ENCODE measurements around the gene COL20A1. TPM values are rescaled to one million over a fixed set of nuclear protein-coding genes. Genes with fewer than 3 reads are reported as not detected.

Gene COL20A1
- total and polyA plus RNA-seq, 2 donors (not counting 1 experiment from before 2014, with no cell fraction given): not detected

- no peak overlapping the region for H3K27ac ChIP-seq (ENCODE audit: low read length in 2 of 2)
- no peak overlapping the region for H3K4me3 ChIP-seq (ENCODE audit: control extremely low read depth in 1 of 5, extremely low read depth in 1 of 5, insufficient read depth in 1 of 5, low read depth in 2 of 5, low read length in 4 of 5)
- Mint-ChIP-seq H3K27me3 (peaks cover 5% of the 10 kb centered on the region), H3K27ac (no peak overlapping the region), H3K4me3 (no peak overlapping the region), H3K4me1 (no peaks in the 10 kb centered on the region), H3K9me3 (ENCODE audit: insufficient read depth) (no peaks in the 10 kb centered on the region)
- H3K79me2 ChIP-seq (ENCODE audit: control insufficient read depth, insufficient read depth, low read length): no peaks in the 10 kb centered on the region
- no peak overlapping the region for H2AFZ ChIP-seq (ENCODE audit: insufficient read depth, low read depth, low read length, poor library complexity, severe bottlenecking)
- H3K4me1 ChIP-seq (ENCODE audit: control insufficient read depth in 2 of 2, insufficient read depth in 2 of 2, low read length in 2 of 2): no peaks in the 10 kb centered on the region
- no peak for ATAC-seq (ENCODE audit: low read depth)
- H4K20me1 ChIP-seq (ENCODE audit: control insufficient read depth, insufficient read depth, low read length, poor library complexity, severe bottlenecking): no peaks in the 10 kb centered on the region
- no peak for DNase-seq
- TF ChIP-seq, protein P1, sequence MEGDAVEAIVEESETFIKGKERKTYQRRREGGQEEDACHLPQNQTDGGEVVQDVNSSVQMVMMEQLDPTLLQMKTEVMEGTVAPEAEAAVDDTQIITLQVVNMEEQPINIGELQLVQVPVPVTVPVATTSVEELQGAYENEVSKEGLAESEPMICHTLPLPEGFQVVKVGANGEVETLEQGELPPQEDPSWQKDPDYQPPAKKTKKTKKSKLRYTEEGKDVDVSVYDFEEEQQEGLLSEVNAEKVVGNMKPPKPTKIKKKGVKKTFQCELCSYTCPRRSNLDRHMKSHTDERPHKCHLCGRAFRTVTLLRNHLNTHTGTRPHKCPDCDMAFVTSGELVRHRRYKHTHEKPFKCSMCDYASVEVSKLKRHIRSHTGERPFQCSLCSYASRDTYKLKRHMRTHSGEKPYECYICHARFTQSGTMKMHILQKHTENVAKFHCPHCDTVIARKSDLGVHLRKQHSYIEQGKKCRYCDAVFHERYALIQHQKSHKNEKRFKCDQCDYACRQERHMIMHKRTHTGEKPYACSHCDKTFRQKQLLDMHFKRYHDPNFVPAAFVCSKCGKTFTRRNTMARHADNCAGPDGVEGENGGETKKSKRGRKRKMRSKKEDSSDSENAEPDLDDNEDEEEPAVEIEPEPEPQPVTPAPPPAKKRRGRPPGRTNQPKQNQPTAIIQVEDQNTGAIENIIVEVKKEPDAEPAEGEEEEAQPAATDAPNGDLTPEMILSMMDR (IDR thresholded peaks at IDR 0.05): no peak
- TF ChIP-seq EZH2 (IDR thresholded peaks at IDR 0.05; ENCODE audit: borderline replicate concordance, insufficient read depth, low read depth, low read length, poor library complexity, severe bottlenecking): no peak
- intact Hi-C loops (cut with micrococcal nuclease): no loop called here
- no peak overlapping the region for H3K9ac ChIP-seq (ENCODE audit: low read length)
- no peaks in the 10 kb centered on the region for H3K36me3 ChIP-seq (replicated peaks in 1 of 2; ENCODE audit: control extremely low read depth in 1 of 2, control insufficient read depth in 1 of 2, extremely low read depth in 1 of 2, insufficient read depth in 2 of 2, low read length in 1 of 2)
- CTCF ChIA-PET: no interaction called here
- H3K4me2 ChIP-seq (replicated peaks; ENCODE audit: low read depth, low read length, poor library complexity, severe bottlenecking): no peak overlapping the region
- WGBS (ENCODE audit: insufficient coverage): 88% methylated on average over 35 of the region's 35 CpGs
- peaks cover 0 to 22% (median 0%) of the 10 kb centered on the region in 3 donors for H3K9me3 ChIP-seq (ENCODE audit: control extremely low read depth in 1 of 3, control insufficient read depth in 2 of 3, insufficient read depth in 1 of 3, low read length in 2 of 3)
- peaks cover 0 to 10% (median 1%) of the 10 kb centered on the region in 4 experiments for H3K27me3 ChIP-seq (replicated peaks in 1 of 4; ENCODE audit: control extremely low read depth in 1 of 4, control insufficient read depth in 3 of 4, insufficient read depth in 4 of 4, low read length in 3 of 4)
- POLR2A ChIA-PET: no interaction called here
Measured at GRCh38 chr20:63306673-63307537, 13.9 kb downstream of the COL20A1 start.

DNA sequence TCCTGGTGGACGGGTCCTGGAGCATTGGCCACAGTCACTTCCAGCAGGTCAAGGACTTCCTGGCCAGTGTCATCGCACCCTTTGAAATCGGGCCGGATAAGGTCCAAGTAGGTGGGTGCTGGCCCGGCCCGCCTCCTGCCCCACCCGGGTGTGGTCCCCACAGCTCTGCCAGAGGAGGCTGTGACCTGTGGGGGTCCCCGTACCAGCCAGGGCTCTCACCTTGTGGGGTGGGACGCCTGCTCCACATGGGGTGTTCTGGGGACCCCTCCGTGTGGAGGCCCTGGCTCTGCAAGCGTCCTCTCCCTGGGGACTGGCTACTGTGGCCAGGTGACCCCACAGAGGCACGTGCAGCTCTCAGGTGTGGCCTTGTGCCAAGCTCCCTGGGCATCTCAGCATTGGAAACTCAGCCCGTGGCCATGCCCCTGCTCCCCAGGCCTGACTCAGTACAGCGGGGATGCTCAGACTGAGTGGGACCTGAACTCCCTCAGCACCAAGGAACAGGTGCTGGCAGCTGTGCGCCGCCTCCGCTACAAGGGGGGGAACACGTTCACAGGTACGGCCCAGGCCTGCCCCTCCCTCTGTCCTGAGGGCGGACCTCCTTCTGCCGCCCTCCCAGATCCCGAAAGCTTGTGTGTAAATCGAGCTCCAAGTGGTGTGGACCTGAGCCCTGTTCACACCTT is 14.7 kb downstream of the COL20A1 start:
- intact Hi-C loops (cut with micrococcal nuclease): no loop called here
- H3K27me3 Mint-ChIP-seq: peaks cover 4% of the 10 kb centered on the region
- no peaks in the 10 kb centered on the region for H3K4me1 Mint-ChIP-seq
- H3K79me2 ChIP-seq (ENCODE audit: control insufficient read depth, insufficient read depth, low read length): no peaks in the 10 kb centered on the region
- H3K4me3 ChIP-seq (ENCODE audit: control extremely low read depth in 1 of 5, extremely low read depth in 1 of 5, insufficient read depth in 1 of 5, low read depth in 2 of 5, low read length in 4 of 5): no peak overlapping the region
- H3K4me3 Mint-ChIP-seq: no peak overlapping the region
- ChIA-PET CTCF (no interaction called here), POLR2A (no interaction called here)
- H3K4me1 ChIP-seq (ENCODE audit: control insufficient read depth in 2 of 2, insufficient read depth in 2 of 2, low read length in 2 of 2): no peaks in the 10 kb centered on the region
- 84% methylated on average over 23 of the region's 23 CpGs for WGBS (ENCODE audit: insufficient coverage)
- no peaks in the 10 kb centered on the region for H4K20me1 ChIP-seq (ENCODE audit: control insufficient read depth, insufficient read depth, low read length, poor library complexity, severe bottlenecking)
- H2AFZ ChIP-seq (ENCODE audit: insufficient read depth, low read depth, low read length, poor library complexity, severe bottlenecking): no peak overlapping the region
- peaks cover 0 to 10% (median 1%) of the 10 kb centered on the region in 4 experiments for H3K27me3 ChIP-seq (replicated peaks in 1 of 4; ENCODE audit: control extremely low read depth in 1 of 4, control insufficient read depth in 3 of 4, insufficient read depth in 4 of 4, low read length in 3 of 4)
- ATAC-seq (ENCODE audit: low read depth): no peak
- H3K9me3 Mint-ChIP-seq (ENCODE audit: insufficient read depth): no peaks in the 10 kb centered on the region
- TF ChIP-seq, protein P1 (IDR thresholded peaks at IDR 0.05): no peak
- TF ChIP-seq EZH2 (IDR thresholded peaks at IDR 0.05; ENCODE audit: borderline replicate concordance, insufficient read depth, low read depth, low read length, poor library complexity, severe bottlenecking): no peak
- H3K9me3 ChIP-seq (ENCODE audit: control extremely low read depth in 1 of 3, control insufficient read depth in 2 of 3, insufficient read depth in 1 of 3, low read length in 2 of 3): peaks cover 0 to 16% (median 0%) of the 10 kb centered on the region in 3 donors
- no peak overlapping the region for H3K27ac Mint-ChIP-seq
- H3K9ac ChIP-seq (ENCODE audit: low read length): no peak overlapping the region
- DNase-seq: no peak
- no peak overlapping the region for H3K4me2 ChIP-seq (replicated peaks; ENCODE audit: low read depth, low read length, poor library complexity, severe bottlenecking)
- no peaks in the 10 kb centered on the region for H3K36me3 ChIP-seq (replicated peaks in 1 of 2; ENCODE audit: control extremely low read depth in 1 of 2, control insufficient read depth in 1 of 2, extremely low read depth in 1 of 2, insufficient read depth in 2 of 2, low read length in 1 of 2)
- H3K27ac ChIP-seq (ENCODE audit: low read length in 2 of 2): no peak overlapping the region

Data from B cell (primary cell).